KMS-11 (cell line): ENCODE measurements around the gene ELANE.

Source experiments
- H2AFZ ChIP-seq: fragments of 200-600 bp; sonication (generic); 2 replicates; pipeline ENCODE4 v1.6.1; 2016; ENCODE audit warnings: antibody characterized with exemption, mixed run types, low read depth
- H3K27ac ChIP-seq: fragments of 200-600 bp; sonication (generic); 2 replicates; pipeline ENCODE4 v1.6.1; 2016; ENCODE audit warnings: mild to moderate bottlenecking, mixed run types
- H3K27me3 ChIP-seq: fragments of 200-600 bp; sonication (generic); 2 replicates; pipeline ENCODE4 v1.6.1; 2017; ENCODE audit warnings: mild to moderate bottlenecking, low read depth, mixed run types, moderate library complexity; ENCODE audit not compliant: insufficient read depth
- H3K36me3 ChIP-seq: fragments of 200-600 bp; sonication (generic); 2 replicates; pipeline ENCODE4 v1.6.1; 2017; ENCODE audit warnings: mild to moderate bottlenecking, mixed run types; ENCODE audit not compliant: insufficient read depth
- H3K4me1 ChIP-seq: fragments of 200-600 bp; sonication (generic); 2 replicates; pipeline ENCODE4 v1.6.1; 2016; ENCODE audit warnings: mild to moderate bottlenecking, low read depth, mixed run types; ENCODE audit not compliant: poor library complexity, severe bottlenecking
- H3K4me2 ChIP-seq: fragments of 200-600 bp; sonication (generic); 2 replicates; pipeline ENCODE4 v1.7.0; 2016; ENCODE audit warnings: mild to moderate bottlenecking, mixed run types
- H3K4me3 ChIP-seq: fragments of 200-600 bp; sonication (generic); IDR thresholded peaks from 2 replicates; pipeline ENCODE4 v1.6.1; 2017; ENCODE audit warnings: low read depth, low read length, mixed read lengths; ENCODE audit not compliant: insufficient read depth
- H3K79me2 ChIP-seq: fragments of 200-600 bp; sonication (generic); 2 replicates; pipeline ENCODE4 v1.6.1; 2016; ENCODE audit warnings: low read depth, mixed run types; ENCODE audit not compliant: insufficient read depth
- H3K9ac ChIP-seq: fragments of 200-600 bp; sonication (generic); 2 replicates; pipeline ENCODE4 v1.6.1; 2016; ENCODE audit warnings: mild to moderate bottlenecking, mixed run types
- H4K20me1 ChIP-seq: fragments of 200-600 bp; sonication (generic); 2 replicates; pipeline ENCODE4 v1.6.1; 2016; ENCODE audit warnings: mild to moderate bottlenecking, mixed run types; ENCODE audit not compliant: insufficient read depth
- CTCF ChIP-seq: fragments of 200-600 bp; sonication (generic); conservative IDR thresholded peaks from 2 replicates; pipeline ENCODE4 v1.6.1; 2017; ENCODE audit warnings: low read depth, mild to moderate bottlenecking, antibody characterized with exemption, low read length, moderate library complexity, mixed read lengths

ELANE gene

GRCh38 chr19:852136-853013 lies at the start of gene ELANE:
TSS of gene ELANE (plus strand) at chr19:852303. CDS start at chr19:852329, 26 bp downstream.
- H4K20me1 ChIP-seq = no peaks in the 10 kb centered on the region
- TF ChIP-seq CTCF = no peak
- H3K27ac ChIP-seq = no peak within 1 kb of the TSS
- no peak within 1 kb of the TSS for H3K9ac ChIP-seq
- H3K27me3 ChIP-seq = peaks cover 8% of the 10 kb centered on the region; the same call in 1 of the 2 replicates
- H3K4me3 ChIP-seq = no peak within 1 kb of the TSS
- no peak within 1 kb of the TSS for H3K4me2 ChIP-seq
- H3K79me2 ChIP-seq = peaks cover 8% of the 10 kb centered on the region
- H3K4me1 ChIP-seq = peaks cover 10% of the 10 kb centered on the region
- no peak within 1 kb of the TSS for H2AFZ ChIP-seq
- H3K36me3 ChIP-seq = no peaks in the 10 kb centered on the region

GRCh38 chr19:802498-803098 lies 49.5 kb upstream of the ELANE start:
- no peak overlapping the region for H3K9ac ChIP-seq
- H4K20me1 ChIP-seq = peaks cover 50% of the 10 kb centered on the region
- H3K4me3 ChIP-seq = no peak overlapping the region
- H2AFZ ChIP-seq = no peak overlapping the region
- no peaks in the 10 kb centered on the region for H3K27me3 ChIP-seq
- peaks cover 39% of the 10 kb centered on the region; the same call in 1 of the 2 replicates for H3K36me3 ChIP-seq
- no peak for TF ChIP-seq CTCF
- H3K4me1 ChIP-seq = peaks cover 18% of the 10 kb centered on the region
- no peak overlapping the region for H3K27ac ChIP-seq
- peaks cover 97% of the 10 kb centered on the region for H3K79me2 ChIP-seq
- no peak overlapping the region for H3K4me2 ChIP-seq

DNA sequence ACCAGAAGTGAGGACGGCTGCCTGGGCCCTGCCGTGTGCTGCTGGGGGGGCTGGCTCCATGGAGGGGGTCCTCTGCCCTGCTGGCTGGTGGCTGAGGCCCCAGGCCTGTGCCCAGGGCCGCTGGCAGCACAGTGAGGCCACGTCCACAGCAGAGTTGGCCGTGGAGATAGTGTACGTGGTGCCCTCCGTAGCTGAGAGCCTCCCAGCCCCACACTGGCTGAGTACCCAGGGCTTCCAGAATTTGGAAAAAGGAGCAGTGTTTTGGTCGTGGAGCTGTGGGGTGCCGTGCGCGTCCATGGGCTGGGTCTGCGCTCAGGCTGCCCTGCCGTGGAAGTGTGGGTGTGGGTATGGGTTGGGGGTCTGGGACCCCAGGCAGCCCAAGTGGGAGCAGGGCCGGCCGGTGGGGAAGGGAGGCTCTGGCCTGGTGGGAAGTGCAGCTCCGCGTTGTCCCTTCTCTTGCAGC lies 49.0 kb upstream of the ELANE start:
- peaks cover 44% of the 10 kb centered on the region; the same call in 1 of the 2 replicates for H3K36me3 ChIP-seq
- no peak overlapping the region for H3K4me3 ChIP-seq
- no peaks in the 10 kb centered on the region for H3K27me3 ChIP-seq
- H3K9ac ChIP-seq = no peak overlapping the region
- H4K20me1 ChIP-seq = peaks cover 53% of the 10 kb centered on the region
- peaks cover 99% of the 10 kb centered on the region for H3K79me2 ChIP-seq
- no peak overlapping the region for H3K27ac ChIP-seq
- no peak overlapping the region for H2AFZ ChIP-seq
- H3K4me1 ChIP-seq = peaks cover 18% of the 10 kb centered on the region
- H3K4me2 ChIP-seq = no peak overlapping the region
- TF ChIP-seq CTCF = no peak

DNA sequence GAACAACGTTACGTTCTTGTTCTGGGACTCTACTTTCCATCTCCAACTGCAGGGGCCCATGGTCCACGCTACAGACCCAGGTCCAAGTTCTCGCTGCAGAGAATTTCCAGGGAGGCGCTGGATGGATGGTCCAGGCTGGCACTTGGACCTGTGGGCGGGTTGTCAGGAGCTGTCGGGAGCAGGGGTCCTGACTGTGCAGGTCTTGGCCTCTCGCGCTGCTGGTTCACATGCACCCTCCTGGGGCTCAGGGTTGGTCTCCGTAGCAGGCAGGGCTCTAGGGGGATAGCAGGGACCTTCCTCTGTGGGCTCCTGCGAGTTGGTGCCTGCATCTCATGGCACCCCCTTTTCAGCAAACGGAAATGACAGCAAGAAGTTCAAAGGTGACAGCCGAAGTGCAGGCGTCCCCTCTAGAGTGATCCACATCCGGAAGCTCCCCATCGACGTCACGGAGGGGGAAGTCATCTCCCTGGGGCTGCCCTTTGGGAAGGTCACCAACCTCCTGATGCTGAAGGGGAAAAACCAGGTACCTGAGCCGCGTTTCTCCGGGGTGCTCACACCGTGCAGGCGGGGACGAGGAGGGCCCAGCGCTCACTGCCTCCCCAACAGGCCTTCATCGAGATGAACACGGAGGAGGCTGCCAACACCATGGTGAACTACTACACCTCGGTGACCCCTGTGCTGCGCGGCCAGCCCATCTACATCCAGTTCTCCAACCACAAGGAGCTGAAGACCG lies 48.3 kb upstream of the ELANE start:
- Histone ChIP-seq H4K20me1 (peaks cover 48% of the 10 kb centered on the region), H3K27me3 (no peaks in the 10 kb centered on the region), H3K4me1 (peaks cover 18% of the 10 kb centered on the region), H3K4me2 (no peak overlapping the region), H2AFZ (no peak overlapping the region), H3K27ac (no peak overlapping the region), H3K79me2 (peaks cover 98% of the 10 kb centered on the region), H3K4me3 (no peak overlapping the region), H3K9ac (no peak overlapping the region), H3K36me3 (peaks cover 44% of the 10 kb centered on the region; the same call in 1 of the 2 replicates)
- no peak for TF ChIP-seq CTCF
